Neutrophil (primary cell): ENCODE data around the gene EFNA5.

Source experiments
- H3K27ac ChIP-seq: fragments of 200-600 bp; sonication (generic); 2 replicates; pipeline ENCODE4 v1.5.1; 2016; ENCODE audit warnings: mild to moderate bottlenecking, moderate library complexity
- H3K27me3 ChIP-seq: fragments of 200-600 bp; sonication (generic); 2 replicates; pipeline ENCODE4 v1.6.0; 2016; ENCODE audit warnings: mild to moderate bottlenecking
- H3K36me3 ChIP-seq: fragments of 200-600 bp; sonication (generic); 2 replicates; pipeline ENCODE4 v1.5.1; 2017
- H3K4me1 ChIP-seq, 2 experiments: fragments of 200-600 bp in 1 of 2; sonication (generic) in 1 of 2; 1 replicate in 1 of 2; 2 replicates in 1 of 2; pipeline versions ENCODE4 v1.5.1 to v1.6.1; 2013 to 2016; ENCODE audit warnings: low read depth in 1 of 2, low read length in 1 of 2, mild to moderate bottlenecking in 1 of 2, moderate library complexity in 1 of 2; ENCODE audit not compliant: control insufficient read depth in 1 of 2, insufficient read depth in 1 of 2
- H3K4me3 ChIP-seq, 2 experiments: fragments of 200-600 bp in 1 of 2; sonication (generic) in 1 of 2; 1 replicate in 1 of 2; 2 replicates in 1 of 2; pipeline ENCODE4 v1.5.1; 2013 to 2016; ENCODE audit warnings: low read depth in 1 of 2, low read length in 1 of 2, mild to moderate bottlenecking in 1 of 2, moderate library complexity in 1 of 2
- H3K9me3 ChIP-seq: fragments of 200-600 bp; sonication (generic); 2 replicates; pipeline ENCODE4 v1.5.1; 2016
- TF ChIP-seq, protein P1 (sequence below): fragments of 200-600 bp; sonication (generic); IDR thresholded peaks from 2 replicates; pipeline ENCODE4 v1.5.1; 2016; ENCODE audit warnings: antibody characterized with exemption

EFNA5 gene

DNA sequence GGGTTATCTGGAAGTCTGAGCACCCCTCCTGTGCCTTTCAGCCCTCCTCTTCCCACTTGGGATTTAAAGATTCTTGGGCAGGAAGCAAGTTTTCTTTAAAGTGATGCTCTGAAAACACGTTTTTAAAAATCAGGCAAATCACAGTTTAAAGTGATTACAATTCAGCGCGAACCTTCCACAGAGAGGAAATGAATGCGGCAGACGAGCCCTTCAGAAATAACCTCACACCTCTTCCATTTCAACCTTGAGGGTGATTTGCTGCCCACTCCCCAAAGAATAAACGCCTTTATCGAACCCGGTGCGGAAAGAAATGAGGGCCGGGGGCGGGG, 2.3 kb upstream of the EFNA5 start:
- H3K4me1 ChIP-seq = peaks cover 37 to 40% of the 10 kb centered on the region in 2 experiments
- no peak overlapping the region for H3K27ac ChIP-seq
- H3K36me3 ChIP-seq = no peaks in the 10 kb centered on the region
- no peaks in the 10 kb centered on the region for H3K9me3 ChIP-seq
- TF ChIP-seq, protein P1, sequence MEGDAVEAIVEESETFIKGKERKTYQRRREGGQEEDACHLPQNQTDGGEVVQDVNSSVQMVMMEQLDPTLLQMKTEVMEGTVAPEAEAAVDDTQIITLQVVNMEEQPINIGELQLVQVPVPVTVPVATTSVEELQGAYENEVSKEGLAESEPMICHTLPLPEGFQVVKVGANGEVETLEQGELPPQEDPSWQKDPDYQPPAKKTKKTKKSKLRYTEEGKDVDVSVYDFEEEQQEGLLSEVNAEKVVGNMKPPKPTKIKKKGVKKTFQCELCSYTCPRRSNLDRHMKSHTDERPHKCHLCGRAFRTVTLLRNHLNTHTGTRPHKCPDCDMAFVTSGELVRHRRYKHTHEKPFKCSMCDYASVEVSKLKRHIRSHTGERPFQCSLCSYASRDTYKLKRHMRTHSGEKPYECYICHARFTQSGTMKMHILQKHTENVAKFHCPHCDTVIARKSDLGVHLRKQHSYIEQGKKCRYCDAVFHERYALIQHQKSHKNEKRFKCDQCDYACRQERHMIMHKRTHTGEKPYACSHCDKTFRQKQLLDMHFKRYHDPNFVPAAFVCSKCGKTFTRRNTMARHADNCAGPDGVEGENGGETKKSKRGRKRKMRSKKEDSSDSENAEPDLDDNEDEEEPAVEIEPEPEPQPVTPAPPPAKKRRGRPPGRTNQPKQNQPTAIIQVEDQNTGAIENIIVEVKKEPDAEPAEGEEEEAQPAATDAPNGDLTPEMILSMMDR = no peak
- peaks cover 100% of the 10 kb centered on the region for H3K27me3 ChIP-seq
- peak overlapping the region; percentile 6 to 58 for H3K4me3 ChIP-seq

DNA sequence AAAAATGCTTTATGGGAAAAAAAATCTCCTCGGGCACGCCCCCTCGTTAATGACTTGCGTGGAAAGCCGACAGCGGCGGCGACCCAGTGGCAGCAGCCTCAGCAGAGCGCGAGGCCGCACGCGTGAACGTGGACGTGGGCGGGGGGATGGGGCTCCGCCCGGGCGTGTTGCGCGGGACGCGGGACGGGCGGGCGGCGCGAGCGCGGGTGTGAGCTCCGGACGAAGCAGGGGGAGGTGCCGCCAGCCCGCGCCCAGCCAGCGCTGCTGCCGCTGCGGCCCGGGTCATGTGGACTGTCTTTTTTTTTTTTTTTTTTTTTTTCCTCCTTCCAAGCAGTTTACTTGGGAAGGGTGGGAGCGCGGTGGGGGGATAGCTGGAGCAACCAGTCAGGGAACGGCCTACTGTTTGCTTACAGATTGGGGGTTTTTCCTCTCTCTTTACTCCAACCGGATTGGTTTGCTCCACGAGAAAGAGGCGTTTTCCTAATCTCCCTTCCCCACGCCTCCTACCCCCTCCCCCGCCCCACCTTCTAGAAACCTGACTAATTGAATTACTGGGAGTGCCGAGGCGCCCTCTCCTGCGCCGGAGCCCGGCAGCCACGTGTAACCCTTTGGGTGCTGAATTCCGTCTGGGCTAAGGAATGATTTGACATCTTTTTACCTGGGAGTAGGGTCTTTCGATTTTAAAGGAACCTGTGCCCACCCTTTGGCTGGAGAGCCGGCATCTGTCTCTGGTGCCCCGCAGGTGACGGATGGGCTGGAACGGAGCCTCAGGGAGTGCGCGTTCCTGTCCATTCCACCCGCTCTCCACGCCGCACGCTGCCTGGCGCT, 1.7 kb upstream of the EFNA5 start:
- TF ChIP-seq, protein P1 = no peak
- Histone ChIP-seq H3K36me3 (no peaks in the 10 kb centered on the region), H3K27ac (no peak overlapping the region), H3K4me3 (peak overlapping the region; percentile 28 to 58), H3K4me1 (peaks cover 37 to 40% of the 10 kb centered on the region in 2 experiments), H3K27me3 (peaks cover 100% of the 10 kb centered on the region), H3K9me3 (no peaks in the 10 kb centered on the region)

DNA sequence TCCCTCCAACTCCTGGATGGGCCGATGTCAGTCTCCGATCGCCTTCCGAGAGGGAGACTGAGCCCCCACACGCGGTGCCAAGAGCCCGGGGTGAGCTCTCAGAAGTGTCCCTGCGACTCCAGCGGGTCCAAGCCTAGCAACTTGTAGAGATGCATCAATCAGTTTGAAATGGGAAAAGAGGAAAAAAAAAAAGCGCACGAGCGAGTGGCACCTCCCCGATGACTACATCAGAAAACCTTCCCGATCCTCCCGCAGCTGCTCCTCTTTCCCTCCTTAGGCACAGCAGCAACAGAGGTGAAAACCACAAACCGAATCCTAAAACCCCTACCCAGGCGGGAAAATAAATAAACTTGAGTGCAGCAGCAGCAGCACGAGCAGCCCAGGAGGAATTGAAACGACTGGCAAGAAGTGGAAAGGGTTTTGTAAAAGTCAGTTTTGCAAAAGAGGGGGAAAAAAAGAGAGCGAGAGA, 1.0 kb upstream of the EFNA5 start:
- H3K9me3 ChIP-seq = no peaks in the 10 kb centered on the region
- H3K27me3 ChIP-seq = peaks cover 100% of the 10 kb centered on the region
- H3K4me1 ChIP-seq = peaks cover 37 to 40% of the 10 kb centered on the region in 2 experiments
- TF ChIP-seq, protein P1 = no peak
- H3K36me3 ChIP-seq = no peaks in the 10 kb centered on the region
- peak overlapping the region; percentile 28 to 58 for H3K4me3 ChIP-seq
- H3K27ac ChIP-seq = no peak overlapping the region

DNA sequence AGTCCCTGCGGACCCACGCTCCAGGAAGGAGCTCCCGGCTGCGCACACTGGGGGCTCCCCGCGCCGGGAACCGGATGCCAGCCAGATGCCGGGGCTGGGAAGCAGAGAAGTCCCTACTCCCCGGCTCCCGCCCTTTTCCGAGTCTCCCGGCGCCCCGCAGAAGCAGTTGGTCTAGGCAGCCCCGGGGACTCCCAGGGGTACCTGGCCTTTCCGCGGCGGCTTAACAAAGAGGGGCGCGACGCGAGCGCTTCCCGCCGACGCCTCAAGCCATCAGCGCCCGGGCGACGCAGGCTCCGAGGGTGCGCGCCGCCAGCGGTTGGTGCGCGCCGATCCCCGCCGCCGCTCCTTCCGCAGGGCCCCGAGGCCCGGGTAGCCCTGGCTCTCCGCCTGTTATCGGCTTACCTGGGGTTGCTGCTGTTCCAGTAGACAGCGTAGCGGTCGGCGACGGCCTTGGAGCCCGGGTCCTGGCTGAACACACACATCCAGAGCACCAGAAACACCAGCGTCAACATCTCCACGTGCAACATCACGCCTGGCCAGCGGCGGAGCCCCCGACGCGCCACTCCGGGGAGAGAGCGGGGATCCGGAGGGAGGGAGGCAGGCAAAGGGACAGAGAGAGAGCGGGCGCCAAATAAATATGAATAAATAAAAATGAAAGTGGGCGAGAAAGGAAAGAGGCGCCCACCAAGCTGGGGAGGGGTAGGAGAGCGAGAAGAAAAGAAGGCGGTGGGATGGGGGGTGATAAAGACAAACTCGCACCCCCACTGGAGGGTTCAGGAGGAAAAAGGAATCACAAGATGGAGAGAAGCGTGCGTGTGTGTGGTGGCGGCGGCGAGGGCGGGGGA, 428 bp downstream of the EFNA5 start:
- Histone ChIP-seq H3K9me3 (no peaks in the 10 kb centered on the region), H3K4me1 (peaks cover 37 to 40% of the 10 kb centered on the region in 2 experiments), H3K27ac (no peak overlapping the region), H3K4me3 (peak overlapping the region in 1 of 2 experiments; percentile 28), H3K27me3 (peaks cover 100% of the 10 kb centered on the region), H3K36me3 (no peaks in the 10 kb centered on the region)
- TF ChIP-seq, protein P1 = no peak

DNA sequence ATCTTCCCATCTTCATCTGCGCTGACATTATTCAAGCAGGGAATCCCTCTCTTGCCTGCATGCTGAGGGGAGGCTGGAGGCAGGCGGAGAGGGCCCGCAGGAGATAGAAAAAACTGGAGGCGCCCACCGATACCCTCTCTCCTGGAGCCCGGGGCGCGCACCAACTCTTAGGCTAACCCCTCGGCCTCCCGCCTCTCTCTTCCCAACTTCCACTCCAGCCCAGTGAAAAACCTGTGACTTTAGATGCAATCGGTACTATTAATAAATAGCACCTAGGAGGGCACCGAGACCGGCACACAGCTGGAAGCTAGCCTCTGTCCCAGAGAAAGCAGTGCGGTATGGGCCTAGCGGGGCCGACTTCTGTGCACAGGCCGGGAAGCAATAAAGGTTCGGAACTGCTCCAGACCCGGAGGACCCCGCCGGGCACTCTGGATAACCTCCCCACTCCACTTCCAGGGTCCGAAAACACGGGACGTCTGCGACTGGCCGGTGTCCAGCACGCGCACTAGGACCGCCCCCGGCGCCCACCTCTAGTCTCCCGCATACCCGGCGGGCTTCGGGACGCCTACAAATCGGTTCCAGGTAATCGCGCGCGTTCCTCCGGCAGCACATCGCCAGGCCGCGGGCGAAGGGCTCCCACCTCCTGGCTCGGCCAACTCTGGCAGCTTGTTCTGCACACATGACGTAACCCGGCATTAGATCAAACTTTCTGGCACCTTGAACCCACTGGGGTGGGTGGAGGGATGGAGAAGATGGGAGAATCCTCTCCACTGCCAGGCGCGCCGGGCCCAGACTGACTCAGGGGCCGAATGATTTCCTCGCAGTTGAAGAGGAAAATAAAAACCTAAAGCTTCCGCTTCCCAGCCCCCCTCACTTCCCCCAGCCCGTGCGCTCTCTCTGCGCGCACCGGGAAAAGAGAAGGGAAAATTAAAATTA, 1.4 kb downstream of the EFNA5 start:
- Histone ChIP-seq H3K27ac (no peak overlapping the region), H3K36me3 (no peaks in the 10 kb centered on the region), H3K4me1 (peaks cover 37 to 40% of the 10 kb centered on the region in 2 experiments), H3K9me3 (no peaks in the 10 kb centered on the region), H3K4me3 (peak overlapping the region in 1 of 2 experiments; percentile 28), H3K27me3 (peaks cover 100% of the 10 kb centered on the region)
- TF ChIP-seq, protein P1 = no peak
